Measurements from ENCODE around the gene DYDC1.

Gene DYDC1

GRCh38 chr10:80288849-80289248 lies 67.7 kb downstream of the DYDC1 start:
- H3K27ac ChIP-seq (replicated peaks), result no peak overlapping the region
- no peak for DNase-seq (ENCODE audit: low read depth in 1 of 2, low spot score in 1 of 2)
- no peak overlapping the region for H3K4me3 ChIP-seq (replicated peaks; ENCODE audit: insufficient read depth, low read length)
- TF ChIP-seq, protein P1, sequence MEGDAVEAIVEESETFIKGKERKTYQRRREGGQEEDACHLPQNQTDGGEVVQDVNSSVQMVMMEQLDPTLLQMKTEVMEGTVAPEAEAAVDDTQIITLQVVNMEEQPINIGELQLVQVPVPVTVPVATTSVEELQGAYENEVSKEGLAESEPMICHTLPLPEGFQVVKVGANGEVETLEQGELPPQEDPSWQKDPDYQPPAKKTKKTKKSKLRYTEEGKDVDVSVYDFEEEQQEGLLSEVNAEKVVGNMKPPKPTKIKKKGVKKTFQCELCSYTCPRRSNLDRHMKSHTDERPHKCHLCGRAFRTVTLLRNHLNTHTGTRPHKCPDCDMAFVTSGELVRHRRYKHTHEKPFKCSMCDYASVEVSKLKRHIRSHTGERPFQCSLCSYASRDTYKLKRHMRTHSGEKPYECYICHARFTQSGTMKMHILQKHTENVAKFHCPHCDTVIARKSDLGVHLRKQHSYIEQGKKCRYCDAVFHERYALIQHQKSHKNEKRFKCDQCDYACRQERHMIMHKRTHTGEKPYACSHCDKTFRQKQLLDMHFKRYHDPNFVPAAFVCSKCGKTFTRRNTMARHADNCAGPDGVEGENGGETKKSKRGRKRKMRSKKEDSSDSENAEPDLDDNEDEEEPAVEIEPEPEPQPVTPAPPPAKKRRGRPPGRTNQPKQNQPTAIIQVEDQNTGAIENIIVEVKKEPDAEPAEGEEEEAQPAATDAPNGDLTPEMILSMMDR (IDR thresholded peaks at IDR 0.05; ENCODE audit: insufficient read depth, low read length), result no peak
- TF ChIP-seq REST (IDR thresholded peaks at IDR 0.05; ENCODE audit: insufficient replicate concordance, low read depth), result no peak
- TF ChIP-seq SPI1 (IDR thresholded peaks at IDR 0.05; ENCODE audit: borderline replicate concordance, low read depth), result no peak
- TF ChIP-seq POLR2AphosphoS5 (IDR thresholded peaks at IDR 0.05; ENCODE audit: low read depth), result no peak
- TF ChIP-seq GABPA (IDR thresholded peaks at IDR 0.05; ENCODE audit: low read depth), result no peak
- no peaks in the 10 kb centered on the region for H3K27me3 ChIP-seq (ENCODE audit: insufficient read depth, poor library complexity, severe bottlenecking)
